GM19463 (cell line): ENCODE results near the gene SRD5A1.

ENCODE experiments used
- ATAC-seq: cut with Tn5 transposase; IDR thresholded peaks from one replicate; pipeline ENCODE4 v1.9.1; 2021; ENCODE audit warnings: mild to moderate bottlenecking, moderate library complexity; ENCODE audit not compliant: unreplicated experiment

Gene SRD5A1

DNA sequence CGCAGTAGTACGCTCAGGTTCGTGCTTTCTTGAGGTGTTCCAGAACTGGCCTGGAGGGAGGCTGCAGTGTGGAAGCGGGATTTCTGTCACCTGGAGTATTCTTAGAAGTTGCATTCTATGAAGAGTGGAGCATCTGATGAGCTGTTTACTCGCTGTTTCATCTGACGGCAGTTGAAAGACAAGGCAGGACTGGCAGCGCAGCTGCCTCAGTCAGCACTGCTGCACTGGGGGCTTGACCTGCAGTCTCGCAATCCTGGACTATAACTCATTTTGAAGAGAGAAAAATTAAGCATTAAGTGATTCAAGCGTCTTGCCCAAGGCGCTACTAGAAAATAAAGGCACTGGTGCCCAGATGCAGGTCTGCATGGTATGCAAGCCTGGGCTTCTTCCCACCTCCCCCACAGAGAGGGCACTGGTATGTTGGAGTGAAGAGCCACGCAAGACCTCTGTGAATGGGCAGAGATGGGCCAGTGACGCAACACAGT lies 90.6 kb downstream of the SRD5A1 start:
- ATAC-seq, result no peak
